Measurements from ENCODE around the gene HSPH1.

The HSPH1 gene

GRCh38 chr13:31161557-31162150, at the start of gene HSPH1:
TSS of gene HSPH1 (minus strand) at chr13:31161904. CDS start at chr13:31161582, 322 bp downstream.
- H3K4me3 ChIP-seq (ENCODE audit: low read depth, low read length), result peak within 1 kb of the TSS; percentile 94
- peak; percentile 38 for TF ChIP-seq CTCF (IDR thresholded peaks at IDR 0.05; ENCODE audit: low read depth, low read length, missing control alignments)
- peak; percentile 98 for DNase-seq
- H3K27ac ChIP-seq, result peak within 1 kb of the TSS; percentile 78
- H3K36me3 ChIP-seq (replicated peaks), result peaks cover 2% of the 10 kb centered on the region
- no peaks in the 10 kb centered on the region for H3K27me3 ChIP-seq (replicated peaks)
- in situ Hi-C loops (cut with HindIII; ENCODE audit: low pct_ligation_motif_present, low sequenced_read_pairs), result no loop called here

- in situ Hi-C loops (cut with HindIII; ENCODE audit: low pct_ligation_motif_present, low sequenced_read_pairs), result no loop called here
- Histone ChIP-seq H3K27ac (no peak overlapping the region), H3K27me3 (replicated peaks) (no peaks in the 10 kb centered on the region), H3K36me3 (replicated peaks) (no peaks in the 10 kb centered on the region), H3K4me3 (ENCODE audit: low read depth, low read length) (no peak overlapping the region)
- no peak for TF ChIP-seq CTCF (IDR thresholded peaks at IDR 0.05; ENCODE audit: low read depth, low read length, missing control alignments)
- no peak for DNase-seq
These were observed 48.1 kb upstream of the HSPH1 start for GRCh38 chr13:31209841-31210210.

GRCh38 chr13:31209172-31209840, 47.6 kb upstream of the HSPH1 start:
- H3K27me3 ChIP-seq (replicated peaks), result no peaks in the 10 kb centered on the region
- no peak overlapping the region for H3K4me3 ChIP-seq (ENCODE audit: low read depth, low read length)
- no peak for DNase-seq
- TF ChIP-seq CTCF (IDR thresholded peaks at IDR 0.05; ENCODE audit: low read depth, low read length, missing control alignments), result no peak
- in situ Hi-C loops (cut with HindIII; ENCODE audit: low pct_ligation_motif_present, low sequenced_read_pairs), result no loop called here
- no peak overlapping the region for H3K27ac ChIP-seq
- no peaks in the 10 kb centered on the region for H3K36me3 ChIP-seq (replicated peaks)

GRCh38 chr13:31208559-31209122, 46.9 kb upstream of the HSPH1 start:
- in situ Hi-C loops (cut with HindIII; ENCODE audit: low pct_ligation_motif_present, low sequenced_read_pairs), result no loop called here
- no peak overlapping the region for H3K4me3 ChIP-seq (ENCODE audit: low read depth, low read length)
- H3K36me3 ChIP-seq (replicated peaks), result no peaks in the 10 kb centered on the region
- no peak overlapping the region for H3K27ac ChIP-seq
- no peak for TF ChIP-seq CTCF (IDR thresholded peaks at IDR 0.05; ENCODE audit: low read depth, low read length, missing control alignments)
- DNase-seq, result no peak
- no peaks in the 10 kb centered on the region for H3K27me3 ChIP-seq (replicated peaks)

- Histone ChIP-seq H3K27me3 (replicated peaks) (no peaks in the 10 kb centered on the region), H3K36me3 (replicated peaks) (no peaks in the 10 kb centered on the region), H3K4me3 (ENCODE audit: low read depth, low read length) (no peak overlapping the region), H3K27ac (no peak overlapping the region)
- in situ Hi-C loops (cut with HindIII; ENCODE audit: low pct_ligation_motif_present, low sequenced_read_pairs), result no loop called here
- peak; percentile 38 for DNase-seq
- no peak for TF ChIP-seq CTCF (IDR thresholded peaks at IDR 0.05; ENCODE audit: low read depth, low read length, missing control alignments)
These were observed 46.2 kb upstream of the HSPH1 start for GRCh38 chr13:31207661-31208552.
